ENCODE measurements around the gene DOC2B.
"Not testable (repeated sequence)": the region's sequence is repeated elsewhere in the genome, so short reads cannot be mapped to it uniquely, and the experiment has no call there.

DOC2B gene

DNA sequence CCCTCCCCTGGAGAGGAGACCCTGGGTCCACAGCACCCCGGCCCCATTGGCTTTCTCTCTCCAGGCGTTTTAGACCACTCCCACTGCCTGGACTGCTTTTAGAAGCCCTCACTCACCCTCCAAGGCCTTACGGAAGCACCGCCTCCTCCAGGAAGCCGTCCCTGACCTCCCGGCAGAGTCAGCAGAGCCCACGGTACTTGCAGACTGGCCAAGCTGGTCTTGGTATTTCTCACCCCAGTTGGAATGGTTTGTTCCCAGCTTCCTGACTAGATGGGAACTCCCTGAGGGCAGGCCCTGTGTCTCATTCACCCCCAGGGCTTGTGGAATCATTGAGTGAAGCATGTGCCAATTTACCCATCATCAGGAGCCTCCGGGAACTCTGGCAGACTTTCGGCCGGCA, 34.9 kb downstream of the DOC2B start:
- H3K4me1 ChIP-seq, result no peaks in the 10 kb centered on the region
- in situ Hi-C loops (cut with MboI; ENCODE audit: low sequenced_read_pairs), result no loop called here
- no peaks in the 10 kb centered on the region for H3K9me3 ChIP-seq
- peak in 1 of 2 experiments; percentile 6 for DNase-seq (ENCODE audit: low spot score in 2 of 2)
- H3K4me3 ChIP-seq, result no peak overlapping the region
- H3K36me3 ChIP-seq (replicated peaks), result no peaks in the 10 kb centered on the region
- no peaks in the 10 kb centered on the region for H3K27me3 ChIP-seq (ENCODE audit: low read depth)

DNA sequence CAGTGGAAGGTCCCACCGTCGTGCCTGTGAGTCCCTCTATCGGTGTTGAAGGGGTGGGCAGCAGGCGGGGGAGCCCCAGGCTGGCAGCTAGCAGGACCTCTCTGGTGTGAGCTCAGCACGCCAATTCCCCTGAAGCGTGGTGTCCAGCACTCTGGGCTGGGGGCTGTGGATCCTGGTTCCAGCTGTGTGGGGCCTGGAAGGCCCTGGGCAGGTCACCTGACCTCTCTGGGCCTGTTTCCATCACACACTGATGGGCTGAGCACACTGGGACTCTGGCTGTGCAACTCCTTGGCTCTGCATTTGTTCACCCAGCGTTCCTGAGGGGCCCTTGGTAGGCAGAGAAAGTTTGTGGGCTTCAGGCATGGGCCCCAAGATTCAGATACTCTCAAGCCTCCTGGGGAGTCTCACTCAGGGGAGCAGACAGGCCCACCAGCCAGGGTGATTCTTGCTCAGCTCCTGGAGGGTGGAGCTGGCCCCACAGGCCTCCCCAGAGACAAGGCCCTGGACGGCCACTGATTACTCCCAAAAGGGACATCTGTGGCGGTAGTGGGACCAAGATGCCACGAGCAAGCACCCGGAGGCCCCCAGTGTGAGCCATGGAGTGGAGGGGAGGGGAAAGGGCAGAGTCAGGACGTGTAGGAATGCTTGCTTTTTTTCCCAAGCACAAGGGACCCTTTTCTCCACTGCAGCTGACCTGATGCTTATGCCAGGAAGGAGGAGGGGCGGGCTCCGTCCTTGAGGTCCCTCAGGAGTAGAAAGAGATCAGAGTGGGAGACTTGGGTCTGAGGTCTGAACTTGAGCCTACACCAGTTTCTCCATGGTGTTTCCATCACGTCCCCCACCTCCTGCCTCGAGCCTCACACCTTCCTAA, 35.5 kb downstream of the DOC2B start:
- Histone ChIP-seq H3K4me1 (no peaks in the 10 kb centered on the region), H3K27me3 (ENCODE audit: low read depth) (no peaks in the 10 kb centered on the region), H3K4me3 (no peak overlapping the region), H3K9me3 (no peaks in the 10 kb centered on the region), H3K36me3 (replicated peaks) (no peaks in the 10 kb centered on the region)
- DNase-seq (ENCODE audit: low spot score in 2 of 2), result peak in 1 of 2 experiments; percentile 6
- in situ Hi-C loops (cut with MboI; ENCODE audit: low sequenced_read_pairs), result no loop called here

DNA sequence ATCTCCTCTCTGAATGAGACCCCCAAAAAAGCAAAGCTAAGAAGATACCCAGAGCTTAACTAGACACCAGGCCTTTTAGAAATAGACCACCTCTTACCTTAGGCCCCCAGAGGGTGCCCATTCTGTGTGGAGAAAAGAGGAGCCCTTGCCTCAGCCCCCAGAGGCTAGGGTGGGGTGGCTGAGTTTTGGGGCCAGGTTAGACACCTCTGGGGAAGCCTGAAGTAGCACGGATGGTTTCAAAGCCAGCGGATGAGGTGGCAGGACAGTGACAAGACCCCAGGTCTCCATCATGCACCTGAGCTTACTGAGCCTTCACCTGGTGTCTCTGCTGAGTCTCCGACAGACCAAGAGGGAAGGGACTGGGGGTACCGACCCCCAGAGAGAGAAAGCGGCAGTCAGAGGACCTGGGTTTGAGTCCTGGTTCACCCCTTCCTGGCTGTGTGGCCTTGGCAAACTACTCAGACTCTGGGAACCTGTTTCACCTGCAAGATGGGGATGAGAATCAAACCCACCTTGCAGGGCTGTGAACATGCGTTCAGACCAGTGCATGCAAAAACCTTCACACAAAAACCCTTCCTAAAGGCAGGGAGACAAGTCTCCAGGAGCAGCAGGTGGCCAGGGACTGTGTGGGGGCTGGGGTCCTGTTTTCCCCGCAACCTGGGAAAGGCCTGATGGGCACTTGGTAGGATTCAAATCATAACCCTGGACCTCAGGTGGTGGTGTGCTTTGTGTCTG, 36.3 kb downstream of the DOC2B start:
- Histone ChIP-seq H3K4me1 (no peaks in the 10 kb centered on the region), H3K4me3 (no peak overlapping the region), H3K27me3 (ENCODE audit: low read depth) (no peaks in the 10 kb centered on the region), H3K36me3 (replicated peaks) (no peaks in the 10 kb centered on the region), H3K9me3 (no peaks in the 10 kb centered on the region)
- DNase-seq (ENCODE audit: low spot score in 2 of 2), result peak in 1 of 2 experiments; percentile 3
- in situ Hi-C loops (cut with MboI; ENCODE audit: low sequenced_read_pairs), result no loop called here

- no peaks in the 10 kb centered on the region for H3K27me3 ChIP-seq (ENCODE audit: low read depth)
- no peaks in the 10 kb centered on the region for H3K4me1 ChIP-seq
- H3K36me3 ChIP-seq (replicated peaks), result no peaks in the 10 kb centered on the region
- peak; percentile 65 to 92 for DNase-seq (ENCODE audit: low spot score in 2 of 2)
- H3K4me3 ChIP-seq, result no peak overlapping the region
- in situ Hi-C loops (cut with MboI; ENCODE audit: low sequenced_read_pairs), result no loop called here
- no peaks in the 10 kb centered on the region for H3K9me3 ChIP-seq
These were observed 37.6 kb downstream of the DOC2B start for GRCh38 chr17:143785-144281.

- Histone ChIP-seq H3K4me1 (no peaks in the 10 kb centered on the region), H3K36me3 (replicated peaks) (no peaks in the 10 kb centered on the region), H3K4me3 (no peak overlapping the region), H3K9me3 (no peaks in the 10 kb centered on the region), H3K27me3 (ENCODE audit: low read depth) (no peaks in the 10 kb centered on the region)
- in situ Hi-C loops (cut with MboI; ENCODE audit: low sequenced_read_pairs), result no loop called here
- peak in 1 of 2 experiments; percentile 4 for DNase-seq (ENCODE audit: low spot score in 2 of 2)
These were observed 38.3 kb downstream of the DOC2B start for GRCh38 chr17:142876-143784.

- DNase-seq (ENCODE audit: low spot score in 2 of 2), result peak in 1 of 2 experiments; percentile 64
- in situ Hi-C loops (cut with MboI; ENCODE audit: low sequenced_read_pairs), result no loop called here
These were observed 39.3 kb downstream of the DOC2B start for GRCh38 chr17:142102-142661.

GRCh38 chr17:139401-140205, 41.8 kb downstream of the DOC2B start:
- in situ Hi-C loops (cut with MboI; ENCODE audit: low sequenced_read_pairs); H3K36me3 ChIP-seq (replicated peaks); H3K9me3 ChIP-seq; H3K27me3 ChIP-seq (ENCODE audit: low read depth); H3K4me3 ChIP-seq; H3K4me1 ChIP-seq: not testable (repeated sequence)
- DNase-seq (ENCODE audit: low spot score in 2 of 2), result peak in 1 of 2 experiments; percentile 2

More at GRCh38 chr17:142102-142661, 39.3 kb downstream of the DOC2B start:
- no peak overlapping the region for H3K4me3 ChIP-seq
- no peaks in the 10 kb centered on the region for H3K4me1 ChIP-seq
- H3K9me3 ChIP-seq, result no peaks in the 10 kb centered on the region
- H3K36me3 ChIP-seq (replicated peaks), result no peaks in the 10 kb centered on the region
- H3K27me3 ChIP-seq (ENCODE audit: low read depth), result no peaks in the 10 kb centered on the region

GRCh38 chr17:137166-137807, 44.2 kb downstream of the DOC2B start, which contains the start of gene SCGB1C2:
Gene SCGB1C2 (plus strand): TSS chr17:137569. CDS start chr17:137591, 22 bp downstream.
- DNase-seq (ENCODE audit: low spot score in 2 of 2); H3K9me3 ChIP-seq; in situ Hi-C loops (cut with MboI; ENCODE audit: low sequenced_read_pairs); H3K36me3 ChIP-seq (replicated peaks); H3K4me3 ChIP-seq; H3K27me3 ChIP-seq (ENCODE audit: low read depth); H3K4me1 ChIP-seq: not testable (repeated sequence)

GRCh38 chr17:136531-136930, 44.9 kb downstream of the DOC2B start:
- H3K9me3 ChIP-seq; H3K27me3 ChIP-seq (ENCODE audit: low read depth); H3K4me1 ChIP-seq; in situ Hi-C loops (cut with MboI; ENCODE audit: low sequenced_read_pairs); H3K36me3 ChIP-seq (replicated peaks); H3K4me3 ChIP-seq: not testable (repeated sequence)
- peak in 1 of 2 experiments; percentile 72 for DNase-seq (ENCODE audit: low spot score in 2 of 2)

DNA sequence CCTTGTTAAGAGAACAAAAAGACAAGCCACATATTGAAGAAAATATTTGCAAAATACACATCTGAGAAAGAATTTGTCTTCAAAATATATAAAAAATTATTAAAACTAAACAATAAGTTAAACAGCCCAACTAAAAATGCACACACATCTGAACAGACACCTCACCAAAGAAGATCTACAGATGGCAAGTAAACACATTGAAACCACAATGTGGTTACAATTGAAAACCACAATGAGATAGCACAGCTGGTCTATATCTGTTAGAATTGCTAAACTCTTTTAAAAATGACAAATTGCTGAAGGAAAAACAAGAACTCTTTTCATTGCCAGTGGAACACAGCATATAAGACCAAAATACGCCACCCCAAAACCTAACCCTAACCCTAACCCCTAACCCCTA, 45.6 kb downstream of the DOC2B start:
- H3K9me3 ChIP-seq; H3K36me3 ChIP-seq (replicated peaks); H3K4me1 ChIP-seq; DNase-seq (ENCODE audit: low spot score in 2 of 2); H3K4me3 ChIP-seq; H3K27me3 ChIP-seq (ENCODE audit: low read depth); in situ Hi-C loops (cut with MboI; ENCODE audit: low sequenced_read_pairs): not testable (repeated sequence)

GRCh38 chr17:135022-135421, 46.4 kb downstream of the DOC2B start:
- H3K4me3 ChIP-seq; H3K27me3 ChIP-seq (ENCODE audit: low read depth); H3K4me1 ChIP-seq; H3K9me3 ChIP-seq; DNase-seq (ENCODE audit: low spot score in 2 of 2); in situ Hi-C loops (cut with MboI; ENCODE audit: low sequenced_read_pairs); H3K36me3 ChIP-seq (replicated peaks): not testable (repeated sequence)

DNA sequence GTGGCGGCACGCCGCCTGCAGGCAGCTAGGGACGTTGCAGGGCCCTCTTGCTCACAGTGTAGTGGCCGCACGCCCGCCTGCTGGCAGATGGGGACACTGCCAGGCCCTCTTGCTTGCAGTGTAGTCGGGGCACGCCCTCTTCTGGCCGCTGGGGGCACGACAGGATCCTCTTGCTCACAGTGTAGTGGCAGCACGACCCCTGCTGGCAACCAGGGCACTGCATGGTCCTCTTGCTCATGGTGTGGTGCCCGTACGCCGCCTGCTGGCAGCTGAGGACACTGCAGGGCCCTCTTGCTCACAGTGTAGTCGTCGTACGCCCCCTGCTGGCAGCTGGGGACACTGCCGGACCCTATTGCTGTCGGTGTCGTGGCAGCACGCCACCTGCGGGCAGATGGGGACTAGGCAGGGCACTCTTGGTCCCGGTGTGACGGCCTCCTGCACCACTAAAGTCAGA, 47.1 kb downstream of the DOC2B start:
- in situ Hi-C loops (cut with MboI; ENCODE audit: low sequenced_read_pairs); H3K27me3 ChIP-seq (ENCODE audit: low read depth): not testable (repeated sequence)

More for the DNA sequence above, 47.1 kb downstream of the DOC2B start:
- not testable (repeated sequence) for H3K9me3 ChIP-seq; H3K4me3 ChIP-seq; H3K36me3 ChIP-seq (replicated peaks); H3K4me1 ChIP-seq
- DNase-seq (ENCODE audit: low spot score in 2 of 2), result peak in 1 of 2 experiments; percentile 6
